HCT116 (cell line): ENCODE measurements around the gene RENBP.

Experiments used
- EZH2 ChIP-seq: fragments of 200-600 bp; sonication (generic); IDR thresholded peaks from 2 replicates; pipeline ENCODE4 v1.6.1; 2017; ENCODE audit warnings: antibody characterized with exemption, mixed run types
- JUND ChIP-seq: IDR thresholded peaks from 2 replicates; pipeline ENCODE4 v1.6.1; 2012
- POLR2A ChIP-seq: IDR thresholded peaks from 2 replicates; pipeline ENCODE4 v1.7.0; 2011; ENCODE audit warnings: borderline replicate concordance; ENCODE audit not compliant: insufficient read depth, insufficient read length; ENCODE audit errors: extremely low read depth
- RAD21 ChIP-seq: IDR thresholded peaks from 2 replicates; pipeline ENCODE4 v1.6.1; 2012; ENCODE audit warnings: low read depth, mild to moderate bottlenecking
- SP1 ChIP-seq: IDR thresholded peaks from 2 replicates; pipeline ENCODE4 v1.6.1; 2012; ENCODE audit warnings: low read depth
- ZNF274 ChIP-seq: fragments of 200-500 bp; sonication (Bioruptor generic); IDR thresholded peaks from 2 replicates; pipeline ENCODE4 v1.6.1; 2014; ENCODE audit warnings: mild to moderate bottlenecking, low read depth, low read length, inconsistent platforms
- TF ChIP-seq, protein P1 (sequence below), 3 experiments: fragments of 200-600 bp in 1 of 3; sonication (generic) in 1 of 3; IDR thresholded peaks in 2 of 3; conservative IDR thresholded peaks in 1 of 3; 2 replicates each; pipeline ENCODE4 v1.5.1; 2012 to 2017; ENCODE audit warnings: low read depth in 2 of 3, low read length in 2 of 3, antibody characterized with exemption in 1 of 3, borderline replicate concordance in 1 of 3, control low read depth in 1 of 3, mild to moderate bottlenecking in 1 of 3, mixed read lengths in 1 of 3, mixed run types in 1 of 3, moderate library complexity in 1 of 3; ENCODE audit not compliant: insufficient read depth in 1 of 3
- TF ChIP-seq, protein P2 (sequence below): IDR thresholded peaks from 2 replicates; pipeline ENCODE4 v1.6.1; 2012

GRCh38 chrX:153903238-153903980, 41.0 kb downstream of the RENBP start:
- TF ChIP-seq, protein P1, sequence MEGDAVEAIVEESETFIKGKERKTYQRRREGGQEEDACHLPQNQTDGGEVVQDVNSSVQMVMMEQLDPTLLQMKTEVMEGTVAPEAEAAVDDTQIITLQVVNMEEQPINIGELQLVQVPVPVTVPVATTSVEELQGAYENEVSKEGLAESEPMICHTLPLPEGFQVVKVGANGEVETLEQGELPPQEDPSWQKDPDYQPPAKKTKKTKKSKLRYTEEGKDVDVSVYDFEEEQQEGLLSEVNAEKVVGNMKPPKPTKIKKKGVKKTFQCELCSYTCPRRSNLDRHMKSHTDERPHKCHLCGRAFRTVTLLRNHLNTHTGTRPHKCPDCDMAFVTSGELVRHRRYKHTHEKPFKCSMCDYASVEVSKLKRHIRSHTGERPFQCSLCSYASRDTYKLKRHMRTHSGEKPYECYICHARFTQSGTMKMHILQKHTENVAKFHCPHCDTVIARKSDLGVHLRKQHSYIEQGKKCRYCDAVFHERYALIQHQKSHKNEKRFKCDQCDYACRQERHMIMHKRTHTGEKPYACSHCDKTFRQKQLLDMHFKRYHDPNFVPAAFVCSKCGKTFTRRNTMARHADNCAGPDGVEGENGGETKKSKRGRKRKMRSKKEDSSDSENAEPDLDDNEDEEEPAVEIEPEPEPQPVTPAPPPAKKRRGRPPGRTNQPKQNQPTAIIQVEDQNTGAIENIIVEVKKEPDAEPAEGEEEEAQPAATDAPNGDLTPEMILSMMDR (IDR thresholded peaks at IDR 0.05 in 2 of 3, conservative IDR thresholded peaks at IDR 0.05 in 1 of 3; ENCODE audit: borderline replicate concordance in 1 of 3, insufficient read depth in 1 of 3, low read depth in 2 of 3, low read length in 2 of 3) = no peak
- TF ChIP-seq JUND (no peak), ZNF274 (no peak), RAD21 (no peak), SP1 (no peak), POLR2A (no peak), EZH2 (no peak)
- TF ChIP-seq, protein P2, sequence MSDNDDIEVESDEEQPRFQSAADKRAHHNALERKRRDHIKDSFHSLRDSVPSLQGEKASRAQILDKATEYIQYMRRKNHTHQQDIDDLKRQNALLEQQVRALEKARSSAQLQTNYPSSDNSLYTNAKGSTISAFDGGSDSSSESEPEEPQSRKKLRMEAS = no peak
